ENCODE data around the gene PEMT.

Gene PEMT

DNA sequence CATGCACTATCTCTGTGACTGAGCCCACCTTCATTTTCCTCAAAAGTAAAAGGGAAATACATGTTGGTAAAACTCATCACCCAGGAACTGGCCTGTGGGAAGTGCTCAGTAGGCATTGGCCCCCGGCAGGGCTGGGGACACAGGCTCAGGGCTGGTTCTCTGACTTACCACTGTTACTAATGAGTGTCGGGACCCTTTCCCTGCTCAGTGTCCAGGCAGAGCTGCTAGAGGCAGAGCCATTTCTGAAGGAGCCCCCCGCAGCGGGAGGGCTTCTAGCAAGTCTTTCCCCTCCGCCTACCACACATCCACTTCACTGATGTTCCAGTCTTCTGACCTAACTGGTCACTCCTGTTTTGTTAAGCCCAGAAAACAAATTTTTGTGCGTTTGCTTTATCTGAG lies 1.7 kb upstream of the PEMT start:
- Histone ChIP-seq H4K20me1 (ENCODE audit: insufficient read depth, low read length) (no peaks in the 10 kb centered on the region), H2AFZ (ENCODE audit: low read length) (no peak overlapping the region), H3K27me3 (ENCODE audit: insufficient read depth, low read length) (no peaks in the 10 kb centered on the region), H3K9me2 (ENCODE audit: low read depth, low read length) (no peaks in the 10 kb centered on the region), H3K27ac (ENCODE audit: low read depth, low read length, poor library complexity, severe bottlenecking) (no peak overlapping the region), H3F3A (ENCODE audit: insufficient read depth, low read length) (no peaks in the 10 kb centered on the region), H3K4me3 (ENCODE audit: low read depth, low read length, poor library complexity, severe bottlenecking) (peak overlapping the region; percentile 85), H3K79me2 (ENCODE audit: insufficient read depth, low read length) (no peaks in the 10 kb centered on the region), H3K4me2 (ENCODE audit: low read length) (0 out of 2 replicates have a peak overlapping the region, but pooled peaks have one; percentile 77), H3K4me1 (ENCODE audit: insufficient read depth, low read length, severe bottlenecking) (peaks cover 20% of the 10 kb centered on the region), H3K9me3 (ENCODE audit: low read length) (no peaks in the 10 kb centered on the region), H3K36me3 (ENCODE audit: insufficient read depth, low read length) (no peaks in the 10 kb centered on the region), H3K9ac (ENCODE audit: low read length) (no peak overlapping the region)
- TF ChIP-seq EZH2 (IDR thresholded peaks at IDR 0.05; ENCODE audit: borderline replicate concordance, low read length) (no peak), CTCF (IDR thresholded peaks at IDR 0.05; ENCODE audit: low read length) (no peak)

DNA sequence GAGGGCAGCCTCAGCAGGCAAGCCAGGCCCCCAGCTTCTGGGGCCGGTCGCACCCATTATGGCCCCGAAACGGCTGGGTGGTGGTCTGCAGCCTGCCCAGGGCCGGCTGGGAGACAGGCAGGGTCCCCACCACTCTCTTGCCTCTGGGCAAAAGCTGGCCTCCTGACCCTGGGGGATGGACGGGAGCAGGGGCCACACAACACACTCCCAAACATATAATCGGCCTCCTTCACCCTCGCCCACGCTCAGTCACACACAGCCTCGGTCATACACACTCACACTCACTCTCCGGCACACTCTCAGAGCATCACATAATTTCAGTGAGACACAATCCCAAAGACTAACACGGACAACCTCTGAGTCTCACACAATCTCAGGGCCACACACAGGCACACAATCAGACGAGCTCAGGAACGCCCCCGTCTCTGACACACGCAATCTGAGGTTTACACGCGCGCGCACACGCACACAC lies 589 bp downstream of the PEMT start:
- TF ChIP-seq CTCF (IDR thresholded peaks at IDR 0.05; ENCODE audit: low read length) (no peak), EZH2 (IDR thresholded peaks at IDR 0.05; ENCODE audit: borderline replicate concordance, low read length) (no peak)
- H4K20me1 ChIP-seq (ENCODE audit: insufficient read depth, low read length) = no peaks in the 10 kb centered on the region

GRCh38 chr17:17590141-17590751 lies 1.3 kb downstream of the PEMT start:
- Histone ChIP-seq H3K4me2 (ENCODE audit: low read length) (peak overlapping the region; percentile 98), H3K4me3 (ENCODE audit: low read depth, low read length, poor library complexity, severe bottlenecking) (peak overlapping the region; percentile 85), H3K79me2 (ENCODE audit: insufficient read depth, low read length) (no peaks in the 10 kb centered on the region), H3F3A (ENCODE audit: insufficient read depth, low read length) (no peaks in the 10 kb centered on the region), H2AFZ (ENCODE audit: low read length) (no peak overlapping the region), H3K9ac (ENCODE audit: low read length) (peak overlapping the region; percentile 84), H4K20me1 (ENCODE audit: insufficient read depth, low read length) (no peaks in the 10 kb centered on the region), H3K36me3 (ENCODE audit: insufficient read depth, low read length) (no peaks in the 10 kb centered on the region), H3K27ac (ENCODE audit: low read depth, low read length, poor library complexity, severe bottlenecking) (no peak overlapping the region), H3K4me1 (ENCODE audit: insufficient read depth, low read length, severe bottlenecking) (peaks cover 20% of the 10 kb centered on the region), H3K27me3 (ENCODE audit: insufficient read depth, low read length) (no peaks in the 10 kb centered on the region), H3K9me2 (ENCODE audit: low read depth, low read length) (no peaks in the 10 kb centered on the region), H3K9me3 (ENCODE audit: low read length) (no peaks in the 10 kb centered on the region)
- no peak for TF ChIP-seq CTCF (IDR thresholded peaks at IDR 0.05; ENCODE audit: low read length)
- TF ChIP-seq EZH2 (IDR thresholded peaks at IDR 0.05; ENCODE audit: borderline replicate concordance, low read length) = no peak

More for the DNA sequence above, 589 bp downstream of the PEMT start:
- Histone ChIP-seq H3K9me2 (ENCODE audit: low read depth, low read length) (no peaks in the 10 kb centered on the region), H2AFZ (ENCODE audit: low read length) (0 out of 2 replicates have a peak overlapping the region, but pooled peaks have one; percentile 86), H3K4me2 (ENCODE audit: low read length) (peak overlapping the region; percentile 98), H3K9ac (ENCODE audit: low read length) (peak overlapping the region; percentile 84), H3K4me3 (ENCODE audit: low read depth, low read length, poor library complexity, severe bottlenecking) (peak overlapping the region; percentile 85), H3K4me1 (ENCODE audit: insufficient read depth, low read length, severe bottlenecking) (peaks cover 20% of the 10 kb centered on the region), H3K36me3 (ENCODE audit: insufficient read depth, low read length) (no peaks in the 10 kb centered on the region), H3F3A (ENCODE audit: insufficient read depth, low read length) (no peaks in the 10 kb centered on the region), H3K27me3 (ENCODE audit: insufficient read depth, low read length) (no peaks in the 10 kb centered on the region), H3K9me3 (ENCODE audit: low read length) (no peaks in the 10 kb centered on the region), H3K79me2 (ENCODE audit: insufficient read depth, low read length) (no peaks in the 10 kb centered on the region), H3K27ac (ENCODE audit: low read depth, low read length, poor library complexity, severe bottlenecking) (no peak overlapping the region)
